Endodermal cell (in vitro differentiated cells): ENCODE results near the gene CSNK1G1. TPM values are rescaled to one million over a fixed set of nuclear protein-coding genes. Genes with fewer than 3 reads are reported as not detected.

Source experiments
- DNase-seq: peaks from one replicate; pipeline ENCODE4 v3.0.0-alpha.2; 2017
- H3K27ac ChIP-seq: 2 replicates; pipeline ENCODE4 v1.5.1; 2013; ENCODE audit warnings: mild to moderate bottlenecking, low read depth, low read length, moderate library complexity
- H3K27me3 ChIP-seq: 2 replicates; pipeline ENCODE4 v1.6.1; 2013; ENCODE audit warnings: mild to moderate bottlenecking, low read length, moderate library complexity; ENCODE audit not compliant: insufficient read depth, control insufficient read depth, poor library complexity, severe bottlenecking
- H3K36me3 ChIP-seq: 2 replicates; pipeline ENCODE4 v1.7.0; 2013; ENCODE audit warnings: mild to moderate bottlenecking, low read length, moderate library complexity; ENCODE audit not compliant: control insufficient read depth, insufficient read depth
- H3K4me1 ChIP-seq: one replicate; pipeline ENCODE4 v1.7.0; 2013; ENCODE audit warnings: low read length; ENCODE audit not compliant: control insufficient read depth, insufficient read depth
- H3K4me3 ChIP-seq: 2 replicates; pipeline ENCODE4 v1.5.1; 2013; ENCODE audit warnings: mild to moderate bottlenecking, low read length, moderate library complexity
- H3K9ac ChIP-seq: 2 replicates; pipeline ENCODE4 v1.6.1; 2013; ENCODE audit warnings: mild to moderate bottlenecking, low read length, moderate library complexity; ENCODE audit not compliant: poor library complexity, severe bottlenecking; ENCODE audit errors: extremely low read depth
- H3K9me3 ChIP-seq: 2 replicates; pipeline ENCODE4 v1.6.1; 2013; ENCODE audit warnings: mild to moderate bottlenecking, low read length, moderate library complexity; ENCODE audit not compliant: control insufficient read depth
- H3K27ac Mint-ChIP-seq: 2 replicates; pipeline ENCODE4 v1.8.0; 2020; ENCODE audit warnings: mixed read lengths
- H3K27me3 Mint-ChIP-seq: 2 replicates; pipeline ENCODE4 v1.8.0; 2021; ENCODE audit warnings: mild to moderate bottlenecking, mixed read lengths; ENCODE audit not compliant: insufficient read depth
- H3K36me3 Mint-ChIP-seq: 2 replicates; pipeline ENCODE4 v1.8.0; 2020; ENCODE audit warnings: low read depth, mixed read lengths
- H3K4me1 Mint-ChIP-seq: 2 replicates; pipeline ENCODE4 v1.8.0; 2020; ENCODE audit warnings: mixed read lengths
- H3K4me3 Mint-ChIP-seq: 2 replicates; pipeline ENCODE4 v1.8.0; 2020; ENCODE audit warnings: mild to moderate bottlenecking, moderate library complexity, mixed read lengths
- H3K9me3 Mint-ChIP-seq: 2 replicates; pipeline ENCODE4 v1.8.0; 2020; ENCODE audit warnings: mild to moderate bottlenecking, mixed read lengths
- WGBS, 2 experiments: methylation state at CpG; one replicate each; pipeline versions ENCODE4 v1.1.5 to v1.1.7; 2013; ENCODE audit warnings: missing lambda C conversion rate in 2 of 2, mixed read lengths in 1 of 2; ENCODE audit not compliant: insufficient coverage in 1 of 2, insufficient read length in 1 of 2; 5-methylcytosine and 5-hydroxymethylcytosine counted together
- total RNA-seq, 2 donors: library from RNA; stranded (reverse); fragmentation: NEBNext Ultra II Directional in 1 of 2; extraction: Animal tissue kit (Norgen Biotek cat#: 25700) in 1 of 2; gene quantifications; 2 replicates in 1 of 2; 3 replicates in 1 of 2; pipeline ENCODE4 v1.2.1, GENCODE V29; 2021
- TF ChIP-seq, protein P1 (sequence below): fragments of 200-600 bp; sonication (generic); conservative IDR thresholded peaks from 2 replicates; pipeline ENCODE4 v1.5.0; 2021; ENCODE audit warnings: antibody characterized with exemption, mild to moderate bottlenecking

CSNK1G1 gene
- total RNA-seq, 2 donors from 2014 or later, result 24.5 to 31.4 TPM

DNA sequence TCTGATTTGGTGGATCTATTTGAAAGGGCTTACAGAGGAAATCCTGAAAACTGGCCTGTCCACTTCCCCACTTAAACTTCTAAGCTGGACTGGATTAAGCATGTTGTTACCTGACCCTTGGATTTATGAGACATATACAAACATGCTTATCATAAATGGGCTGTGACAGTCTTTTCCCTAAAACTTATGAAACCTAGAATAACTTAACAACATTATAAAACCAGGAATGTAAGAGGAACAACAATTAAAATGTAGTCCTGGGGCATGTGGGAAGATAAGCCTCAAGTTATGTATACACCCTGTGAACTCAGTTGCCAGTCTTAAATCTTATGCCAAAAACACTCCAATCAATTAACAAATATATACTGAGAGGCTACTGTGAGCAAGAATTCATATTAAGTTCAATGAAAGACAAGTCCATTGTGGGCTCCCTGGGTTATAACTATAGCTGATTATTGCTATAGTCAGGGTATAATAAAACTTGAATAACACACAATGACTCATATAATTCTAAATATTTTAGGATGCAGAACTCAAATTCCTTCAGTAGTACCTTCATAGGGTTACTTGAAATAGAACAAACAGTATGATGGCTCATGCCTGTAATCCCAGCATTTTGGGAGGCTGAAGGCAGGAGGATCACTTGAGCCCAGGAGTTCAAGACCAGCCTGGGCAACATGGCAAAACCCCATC is 105.9 kb downstream of the CSNK1G1 start:
- Mint-ChIP-seq H3K4me1 (peaks cover 20% of the 10 kb centered on the region), H3K27me3 (no peaks in the 10 kb centered on the region), H3K36me3 (peaks cover 18% of the 10 kb centered on the region), H3K4me3 (no peak overlapping the region), H3K9me3 (peaks cover 4% of the 10 kb centered on the region), H3K27ac (peak overlapping the region; percentile 72)
- Histone ChIP-seq H3K4me1 (peaks cover 7% of the 10 kb centered on the region), H3K9me3 (no peaks in the 10 kb centered on the region), H3K27me3 (no peaks in the 10 kb centered on the region), H3K36me3 (peaks cover 6% of the 10 kb centered on the region), H3K4me3 (no peak overlapping the region), H3K9ac (no peak overlapping the region), H3K27ac (no peak overlapping the region)
- no peak for DNase-seq
- TF ChIP-seq, protein P1, sequence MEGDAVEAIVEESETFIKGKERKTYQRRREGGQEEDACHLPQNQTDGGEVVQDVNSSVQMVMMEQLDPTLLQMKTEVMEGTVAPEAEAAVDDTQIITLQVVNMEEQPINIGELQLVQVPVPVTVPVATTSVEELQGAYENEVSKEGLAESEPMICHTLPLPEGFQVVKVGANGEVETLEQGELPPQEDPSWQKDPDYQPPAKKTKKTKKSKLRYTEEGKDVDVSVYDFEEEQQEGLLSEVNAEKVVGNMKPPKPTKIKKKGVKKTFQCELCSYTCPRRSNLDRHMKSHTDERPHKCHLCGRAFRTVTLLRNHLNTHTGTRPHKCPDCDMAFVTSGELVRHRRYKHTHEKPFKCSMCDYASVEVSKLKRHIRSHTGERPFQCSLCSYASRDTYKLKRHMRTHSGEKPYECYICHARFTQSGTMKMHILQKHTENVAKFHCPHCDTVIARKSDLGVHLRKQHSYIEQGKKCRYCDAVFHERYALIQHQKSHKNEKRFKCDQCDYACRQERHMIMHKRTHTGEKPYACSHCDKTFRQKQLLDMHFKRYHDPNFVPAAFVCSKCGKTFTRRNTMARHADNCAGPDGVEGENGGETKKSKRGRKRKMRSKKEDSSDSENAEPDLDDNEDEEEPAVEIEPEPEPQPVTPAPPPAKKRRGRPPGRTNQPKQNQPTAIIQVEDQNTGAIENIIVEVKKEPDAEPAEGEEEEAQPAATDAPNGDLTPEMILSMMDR, result no peak

DNA sequence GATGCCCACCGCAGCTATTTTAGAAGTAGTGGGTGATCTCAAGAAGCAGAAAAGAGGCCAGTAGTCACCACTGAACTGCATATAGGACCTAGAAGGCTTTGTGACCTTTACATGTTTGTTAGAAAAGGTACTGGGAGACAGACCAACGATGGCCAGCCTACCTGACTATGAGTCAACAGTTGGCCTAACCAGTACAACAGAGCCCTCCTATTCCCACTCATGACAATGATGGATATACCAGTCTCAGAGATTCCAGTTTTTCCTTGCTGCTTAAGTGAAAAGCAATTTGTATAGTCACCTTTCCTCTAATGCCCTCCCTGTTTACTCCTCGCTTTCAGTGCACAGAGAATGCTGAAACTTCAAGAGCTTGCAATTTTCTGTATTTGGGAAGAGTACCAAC is 106.6 kb downstream of the CSNK1G1 start:
- H3K27ac Mint-ChIP-seq, result peak overlapping the region; percentile 72
- H3K9ac ChIP-seq, result no peak overlapping the region
- no peak overlapping the region for H3K4me3 Mint-ChIP-seq

DNA sequence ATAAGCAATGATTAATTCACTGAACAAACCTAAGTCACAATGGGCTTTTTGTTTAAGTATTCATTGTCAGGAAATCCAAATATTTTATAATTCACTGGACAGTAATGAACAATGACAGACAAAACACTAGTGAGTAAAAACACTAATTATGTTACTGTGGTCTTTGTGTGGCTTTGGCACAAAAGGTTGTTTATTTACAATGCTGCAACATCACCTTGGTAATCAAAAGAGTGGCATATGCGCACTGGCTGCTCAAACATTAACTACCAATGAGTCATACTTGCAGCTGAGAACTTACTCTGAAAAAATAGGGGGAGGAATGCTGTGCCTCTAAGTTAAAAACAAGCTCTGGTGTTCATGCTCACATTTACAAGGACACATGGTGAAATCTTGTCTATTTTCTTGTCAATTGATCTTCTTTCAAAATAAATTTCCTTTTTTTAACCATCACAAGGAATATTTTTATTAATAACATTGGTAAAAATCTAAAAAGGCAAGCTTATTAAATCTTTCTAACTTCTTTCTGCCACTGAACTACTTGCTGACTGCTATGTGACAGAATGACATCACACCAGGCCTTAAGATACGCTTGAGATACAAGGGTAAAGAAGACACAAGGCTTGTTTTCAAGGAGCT is 107.9 kb downstream of the CSNK1G1 start:
- Mint-ChIP-seq H3K4me1 (peaks cover 20% of the 10 kb centered on the region), H3K36me3 (peaks cover 19% of the 10 kb centered on the region), H3K4me3 (no peak overlapping the region), H3K27me3 (no peaks in the 10 kb centered on the region), H3K27ac (peak overlapping the region; percentile 94), H3K9me3 (peaks cover 12% of the 10 kb centered on the region)
- Histone ChIP-seq H3K9me3 (no peaks in the 10 kb centered on the region), H3K9ac (peak overlapping the region; percentile 60), H3K27ac (peak overlapping the region; percentile 51), H3K36me3 (peaks cover 6% of the 10 kb centered on the region), H3K27me3 (no peaks in the 10 kb centered on the region), H3K4me1 (peaks cover 7% of the 10 kb centered on the region), H3K4me3 (peak overlapping the region; percentile 31)
- WGBS, 2 experiments, result 83 to 90% methylated on average over 1 to 2 of the region's 2 CpGs
- TF ChIP-seq, protein P1, result no peak
- DNase-seq, result peak; percentile 59

More for the DNA sequence above, 106.6 kb downstream of the CSNK1G1 start:
- Mint-ChIP-seq H3K36me3 (peaks cover 16% of the 10 kb centered on the region), H3K9me3 (peaks cover 10% of the 10 kb centered on the region), H3K27me3 (no peaks in the 10 kb centered on the region), H3K4me1 (peaks cover 20% of the 10 kb centered on the region)
- 89 to 95% methylated on average over 3 of the region's 3 CpGs for WGBS, 2 experiments
- Histone ChIP-seq H3K4me1 (peaks cover 7% of the 10 kb centered on the region), H3K9me3 (no peaks in the 10 kb centered on the region), H3K27ac (no peak overlapping the region), H3K36me3 (peaks cover 6% of the 10 kb centered on the region), H3K4me3 (no peak overlapping the region), H3K27me3 (no peaks in the 10 kb centered on the region)
- no peak for DNase-seq
- TF ChIP-seq, protein P1, result no peak
